Mucosa of gallbladder (tissue), 1 donor: ENCODE measurements around the gene EGFR. TPM values are rescaled to one million over a fixed set of nuclear protein-coding genes. Genes with fewer than 3 reads are reported as not detected.
A peak's percentile ranks its signal among the peaks of the same experiment; 100 is the strongest.

ENCODE experiments used
- DNase-seq: peaks from one replicate; pipeline ENCODE4 v3.0.0-alpha.2; 2020; ENCODE audit warnings: low spot score
- total RNA-seq: library from RNA; stranded (reverse); gene quantifications from one replicate; pipeline ENCODE4 v1.2.1, GENCODE V29; 2021
- donor health status: DM: no; HTN: no; CAD: no.

The EGFR gene
- total RNA-seq, 1 donor from 2014 or later: 87.3 TPM

GRCh38 chr7:55212176-55212575 is 193.4 kb downstream of the EGFR start:
- no peak for DNase-seq

GRCh38 chr7:55212838-55213237 is 194.0 kb downstream of the EGFR start:
- no peak for DNase-seq

GRCh38 chr7:55214707-55215106 is 195.9 kb downstream of the EGFR start:
- DNase-seq: no peak

GRCh38 chr7:55223023-55223422 is 204.2 kb downstream of the EGFR start:
- DNase-seq: no peak

GRCh38 chr7:55224111-55224510 is 205.3 kb downstream of the EGFR start:
- DNase-seq: no peak

- no peak for DNase-seq
These were observed 206.0 kb downstream of the EGFR start for GRCh38 chr7:55224810-55225209.

- DNase-seq: no peak
These were observed 211.2 kb downstream of the EGFR start for GRCh38 chr7:55230014-55230413.

GRCh38 chr7:55231736-55232280 is 213.0 kb downstream of the EGFR start:
- DNase-seq: no peak

GRCh38 chr7:55233001-55233400 is 214.2 kb downstream of the EGFR start:
- DNase-seq: no peak

GRCh38 chr7:55234408-55234807 is 215.6 kb downstream of the EGFR start:
- DNase-seq: no peak

- DNase-seq: no peak
These were observed 216.3 kb downstream of the EGFR start for GRCh38 chr7:55235115-55235514.

- no peak for DNase-seq
These were observed 217.0 kb downstream of the EGFR start for GRCh38 chr7:55235801-55236200.

- no peak for DNase-seq
These were observed 217.7 kb downstream of the EGFR start for GRCh38 chr7:55236476-55236875.

- DNase-seq: no peak
These were observed 218.5 kb downstream of the EGFR start for GRCh38 chr7:55237156-55237893.

- no peak for DNase-seq
These were observed 220.6 kb downstream of the EGFR start for GRCh38 chr7:55239406-55239805.

GRCh38 chr7:55240418-55241142 is 221.8 kb downstream of the EGFR start:
- DNase-seq: no peak

GRCh38 chr7:55241958-55242357 is 223.1 kb downstream of the EGFR start:
- DNase-seq: no peak

GRCh38 chr7:55242613-55243012 is 223.8 kb downstream of the EGFR start:
- no peak for DNase-seq

- DNase-seq: no peak
These were observed 225.4 kb downstream of the EGFR start for GRCh38 chr7:55244006-55244745.

GRCh38 chr7:55245271-55245723 is 226.5 kb downstream of the EGFR start:
- DNase-seq: peak; percentile 51

GRCh38 chr7:55246171-55246570 is 227.4 kb downstream of the EGFR start:
- DNase-seq: no peak

- DNase-seq: no peak
These were observed 228.6 kb downstream of the EGFR start for GRCh38 chr7:55247428-55247827.
